Dermis blood vessel endothelial cell (primary cell): ENCODE measurements around the gene PARP12. TPM values are rescaled to one million over a fixed set of nuclear protein-coding genes. Genes with fewer than 3 reads are reported as not detected.

ENCODE experiments used
- DNase-seq: peaks from one replicate; pipeline ENCODE4 v3.0.0; 2010
- total RNA-seq: library from RNA; depleted of rRNA; stranded (reverse); fragments of >200 nt; gene quantifications from 2 replicates; pipeline ENCODE4 v1.2.3, GENCODE V29; 2014

The PARP12 gene
- total RNA-seq, 1 donor from 2014 or later: 107 TPM

GRCh38 chr7:140035400-140036223 is 27.1 kb downstream of the PARP12 start:
- peak; percentile 65 for DNase-seq

DNA sequence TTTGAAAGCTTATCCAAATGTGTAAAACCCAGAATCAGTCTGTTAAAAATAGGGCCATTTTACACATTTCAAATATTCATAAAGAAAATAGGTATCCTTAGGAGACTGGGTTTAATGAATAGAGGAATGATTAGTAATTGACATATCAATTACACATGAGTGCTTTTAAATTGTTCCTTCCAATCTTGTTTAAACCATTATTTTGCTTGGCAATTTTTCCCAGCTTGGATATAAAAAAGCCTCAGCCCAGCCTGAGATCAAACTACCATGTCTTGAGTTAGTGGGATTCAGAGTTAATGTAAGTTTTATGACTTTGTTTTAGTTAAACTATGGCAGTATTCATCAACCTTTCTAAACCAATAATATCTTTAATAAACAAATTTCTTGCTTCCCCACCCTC is 28.3 kb downstream of the PARP12 start:
- no peak for DNase-seq

DNA sequence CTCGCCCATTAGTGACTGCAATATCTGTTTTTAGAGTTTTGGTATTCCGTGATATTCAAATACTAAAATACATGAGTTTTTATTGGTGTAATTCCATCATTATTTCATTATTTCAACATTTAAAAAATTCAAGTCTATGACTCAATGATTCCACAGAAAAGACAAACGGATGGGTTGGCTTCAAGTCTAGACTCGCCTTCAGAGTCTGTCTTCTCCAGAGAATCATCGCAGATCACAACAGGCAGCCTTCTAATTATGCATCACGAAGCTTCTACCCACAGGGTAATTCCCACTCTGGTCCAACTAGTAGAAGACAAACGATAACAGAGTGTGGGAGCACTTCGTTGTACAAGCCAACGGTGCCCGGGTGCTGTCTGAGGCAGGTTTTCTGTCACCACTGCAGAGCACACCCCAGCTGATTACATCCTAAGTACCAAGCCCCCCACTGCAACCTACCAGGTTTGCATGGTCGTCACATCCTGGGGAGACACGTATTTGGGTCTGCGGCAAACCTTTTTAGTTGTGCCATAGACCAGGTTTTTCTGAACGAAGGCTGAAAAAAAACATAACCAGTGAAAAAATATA is 28.9 kb downstream of the PARP12 start:
- no peak for DNase-seq

DNA sequence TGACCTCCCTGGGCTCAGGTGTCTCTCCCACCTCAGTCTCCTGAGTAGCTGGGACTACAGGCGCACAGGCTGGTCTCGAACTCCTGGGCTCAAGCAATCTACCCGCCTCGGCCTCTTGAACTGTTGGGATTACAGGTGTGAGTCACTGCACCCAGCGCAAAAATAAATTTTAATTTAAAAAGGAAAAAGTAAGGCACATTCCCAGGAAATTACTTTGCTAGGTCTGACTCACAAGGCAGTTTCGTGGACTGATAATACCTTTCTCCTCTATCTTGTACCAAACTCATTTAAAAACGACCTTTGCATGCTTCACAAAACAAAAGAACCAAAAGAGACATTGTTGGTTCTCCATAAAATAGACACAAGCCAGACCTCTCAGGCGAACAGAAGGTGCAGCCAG is 29.7 kb downstream of the PARP12 start:
- DNase-seq: peak; percentile 61

GRCh38 chr7:140031364-140031763 is 31.4 kb downstream of the PARP12 start:
- DNase-seq: no peak

- no peak for DNase-seq
Measured at GRCh38 chr7:140029072-140029471, 33.7 kb downstream of the PARP12 start.

DNA sequence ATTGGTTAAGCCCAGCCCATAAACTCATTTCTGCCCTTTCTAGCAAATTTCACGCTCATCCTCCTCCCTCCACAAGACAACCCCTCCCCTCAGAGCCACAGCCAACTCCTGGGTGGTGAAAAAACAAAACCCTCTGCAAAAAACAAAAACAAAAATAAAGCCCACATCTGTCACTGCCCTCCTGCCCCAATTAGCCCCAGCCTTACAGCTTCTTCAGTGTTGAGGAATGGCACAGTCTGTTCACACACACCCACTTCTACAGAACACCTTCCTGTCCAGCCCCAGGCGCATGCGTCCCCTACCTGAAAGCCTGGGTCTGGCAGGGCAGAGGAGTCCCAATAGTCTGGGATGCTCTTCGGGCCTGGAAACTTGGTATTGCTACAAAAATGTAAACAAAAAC is 34.4 kb downstream of the PARP12 start:
- DNase-seq: no peak

- DNase-seq: no peak
Measured at GRCh38 chr7:140027858-140028257, 34.9 kb downstream of the PARP12 start.

GRCh38 chr7:140026935-140027334 is 35.8 kb downstream of the PARP12 start:
- DNase-seq: no peak

DNA sequence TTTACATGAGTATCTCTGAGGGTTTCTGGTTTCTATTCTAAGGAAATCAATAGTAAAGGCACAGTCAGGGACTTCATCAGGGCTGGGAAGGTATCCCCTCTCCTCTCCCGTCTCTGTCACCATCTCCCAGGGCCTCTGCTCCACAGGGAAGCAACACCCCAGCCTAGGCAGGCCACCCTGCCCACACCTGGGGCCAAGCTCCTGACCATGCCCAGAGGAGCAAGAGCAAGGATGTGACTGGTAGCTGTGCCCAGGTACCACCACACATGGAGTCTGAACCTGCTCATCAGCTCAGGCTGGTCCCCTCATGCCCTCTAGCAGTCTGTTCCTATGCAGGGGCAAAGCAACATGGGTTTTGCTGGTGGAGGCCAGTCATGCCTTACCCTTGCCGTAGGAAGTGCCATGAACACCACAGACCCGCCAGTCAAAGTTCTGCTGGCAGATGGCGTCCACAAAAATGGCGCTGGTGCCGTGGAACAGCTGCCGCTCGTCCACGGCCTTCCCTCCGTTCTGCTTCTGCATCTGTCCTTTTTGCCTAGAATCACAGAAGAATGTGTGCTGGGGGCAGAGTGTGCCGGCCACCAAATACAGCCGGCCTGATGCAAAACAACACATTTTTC is 36.8 kb downstream of the PARP12 start:
- no peak for DNase-seq

DNA sequence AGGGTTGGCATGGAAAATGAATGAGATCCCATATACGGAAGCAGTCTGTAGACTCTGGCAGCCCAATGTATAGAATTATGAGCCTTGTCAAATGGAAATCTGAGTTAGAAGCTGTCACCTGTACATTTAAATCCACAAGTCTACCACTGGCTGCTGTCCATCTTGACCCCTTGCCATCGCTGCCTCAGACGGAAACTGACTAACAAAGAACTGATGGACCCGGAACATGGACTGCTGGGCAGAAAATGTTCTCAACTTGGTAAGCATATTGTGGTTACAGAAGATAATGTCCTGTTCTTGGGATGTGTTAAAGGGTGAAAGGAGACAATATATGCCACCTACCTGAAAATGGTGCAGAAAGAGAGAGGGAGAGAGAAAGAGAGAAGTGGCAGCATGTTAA is 37.5 kb downstream of the PARP12 start:
- peak; percentile 60 for DNase-seq

GRCh38 chr7:140024585-140024984 is 38.2 kb downstream of the PARP12 start:
- no peak for DNase-seq

DNA sequence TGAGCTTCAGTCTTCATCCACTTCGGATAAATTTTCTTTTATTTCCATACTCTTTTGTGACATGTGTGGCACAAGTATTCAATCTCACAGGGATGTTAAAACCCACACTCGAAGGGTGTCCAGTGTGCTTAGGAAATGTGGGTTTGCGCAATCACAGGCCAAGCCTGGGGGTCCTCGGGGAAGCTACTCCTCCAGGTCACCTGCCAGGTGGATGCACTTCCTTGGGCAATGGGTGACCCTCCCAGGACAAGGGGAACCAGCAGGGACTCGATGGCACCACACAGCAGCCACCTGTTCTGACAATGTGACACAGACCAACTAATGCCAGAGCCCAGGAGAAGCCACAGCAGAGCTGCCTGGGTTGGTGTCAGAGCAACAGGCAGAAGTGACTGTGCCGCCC is 39.0 kb downstream of the PARP12 start:
- DNase-seq: no peak

GRCh38 chr7:140022582-140023211 is 40.1 kb downstream of the PARP12 start:
- peak; percentile 52 for DNase-seq

GRCh38 chr7:140021603-140022002 is 41.1 kb downstream of the PARP12 start:
- no peak for DNase-seq

- no peak for DNase-seq
Measured at GRCh38 chr7:140019606-140020005, 43.1 kb downstream of the PARP12 start.

DNA sequence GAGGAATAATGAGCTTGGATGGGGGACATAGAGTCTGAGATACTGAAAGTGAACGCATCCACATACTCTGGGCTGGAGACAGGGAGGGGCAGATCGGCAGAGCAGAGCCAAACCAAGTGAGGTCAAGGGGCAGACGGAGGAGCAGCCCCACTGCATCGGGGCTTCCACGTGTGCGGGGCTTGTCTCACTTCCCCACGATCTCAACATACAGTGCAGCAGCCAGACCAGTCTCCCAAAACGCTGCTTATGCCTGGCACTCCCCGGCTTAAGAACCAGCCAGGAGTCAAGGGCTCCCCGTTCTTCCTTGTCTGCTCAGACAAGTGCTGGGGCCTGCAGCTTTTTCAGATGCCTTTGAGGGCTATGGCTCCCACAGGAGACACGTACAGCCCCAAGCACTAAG is 43.6 kb downstream of the PARP12 start:
- no peak for DNase-seq

DNA sequence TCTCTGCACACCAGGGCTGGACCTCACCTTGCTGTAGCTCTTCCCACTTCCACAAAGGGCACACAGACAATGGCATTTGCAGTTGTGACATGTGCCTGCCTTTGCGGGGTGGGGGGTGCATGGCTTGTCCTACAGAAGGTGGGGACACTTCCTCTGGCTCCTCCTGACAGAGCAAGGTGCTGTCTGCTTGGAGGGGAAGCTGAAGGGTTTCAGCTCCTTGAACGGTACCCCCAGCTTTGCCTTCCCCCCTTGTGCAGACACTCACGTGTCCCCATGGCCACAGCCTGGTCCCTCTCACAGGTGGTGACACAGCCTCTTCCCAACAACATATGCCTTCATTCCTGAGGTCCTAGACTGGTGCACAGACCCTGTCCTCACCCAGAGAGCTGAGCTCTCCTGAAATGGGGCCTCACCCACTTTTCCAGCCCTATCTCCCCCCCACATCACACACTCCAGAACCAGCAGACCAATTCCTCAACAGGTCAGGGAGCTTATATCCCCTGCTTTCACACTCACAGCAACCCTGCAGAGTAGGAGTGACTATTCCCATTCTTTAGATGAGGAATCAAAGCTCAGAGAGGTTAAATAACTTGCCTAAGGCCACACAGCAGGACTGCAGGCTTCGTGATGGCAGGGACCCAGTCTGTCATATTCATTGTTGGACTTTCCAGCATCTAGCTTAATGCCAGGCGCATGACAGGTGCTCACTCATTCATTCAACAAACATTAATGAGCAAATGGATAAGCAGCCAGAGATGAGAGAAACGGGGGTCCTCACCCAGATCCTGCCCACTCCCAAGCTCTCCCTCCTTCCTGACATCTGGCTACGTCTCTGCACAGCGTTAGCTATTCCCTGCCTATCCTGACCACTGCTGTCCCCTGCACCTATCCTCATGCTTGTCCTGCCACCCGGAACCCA is 44.4 kb downstream of the PARP12 start:
- DNase-seq: no peak

DNA sequence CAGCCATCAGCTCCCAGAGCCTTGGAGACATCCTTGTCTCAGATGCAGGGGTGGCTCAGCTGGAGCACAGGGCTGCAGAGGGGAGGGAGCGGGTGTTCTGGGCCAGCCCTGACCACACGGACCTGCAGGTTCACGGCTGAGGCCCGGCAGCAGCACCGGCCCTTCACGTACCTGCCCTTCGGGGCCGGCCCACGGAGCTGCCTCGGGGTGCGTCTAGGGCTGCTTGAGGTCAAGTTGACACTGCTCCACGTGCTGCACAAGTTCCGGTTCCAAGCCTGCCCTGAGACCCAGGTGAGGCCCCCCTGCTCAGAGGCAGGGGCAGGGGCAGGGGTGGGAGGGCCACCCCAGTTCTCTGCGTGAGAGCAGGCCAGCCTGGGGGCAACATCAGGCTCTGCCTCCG is 45.2 kb downstream of the PARP12 start:
- no peak for DNase-seq

DNA sequence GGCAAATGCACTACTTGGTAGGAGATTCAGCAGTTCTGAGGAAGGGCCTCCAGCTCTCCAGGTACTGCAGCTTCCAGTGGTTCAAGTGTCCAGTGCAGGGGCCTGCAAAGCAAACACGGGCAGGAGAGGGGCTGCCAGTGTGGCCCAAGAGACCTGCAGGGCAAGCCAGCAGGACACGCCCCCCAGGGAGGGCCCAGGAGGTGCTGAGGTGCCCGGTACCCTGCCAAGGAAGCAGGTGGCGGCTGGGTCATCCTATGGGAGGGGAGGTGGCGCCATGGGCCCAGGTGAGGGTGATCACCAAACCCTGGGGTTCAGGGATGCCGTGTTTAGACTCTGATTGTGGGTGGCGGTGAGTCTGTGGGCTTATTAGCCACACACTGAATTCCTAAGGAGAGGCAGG is 45.7 kb downstream of the PARP12 start:
- no peak for DNase-seq

- peak; percentile 15 for DNase-seq
Measured at GRCh38 chr7:140016540-140016939, 46.2 kb downstream of the PARP12 start.

GRCh38 chr7:140015471-140015970 is 47.2 kb downstream of the PARP12 start:
- DNase-seq: no peak
